Renal cortex interstitium (tissue), 11 donors: ENCODE measurements around the gene SMYD3. TPM values are rescaled to one million over a fixed set of nuclear protein-coding genes. Genes with fewer than 3 reads are reported as not detected.
"Not testable (repeated sequence)": the region's sequence is repeated elsewhere in the genome, so short reads cannot be mapped to it uniquely, and the experiment has no call there.

Experiments used
- DNase-seq, 11 donors: peaks; one replicate each; pipeline ENCODE4 v3.0.0-alpha.2; 2013; ENCODE audit warnings: low read depth in 9 of 11, low spot score in 4 of 11; ENCODE audit errors: extremely low read depth in 1 of 11
- polyA plus RNA-seq, 3 donors: library from polyadenylated mRNA; unstranded; fragments of 120-200 nt; gene quantifications; one replicate each; pipeline ENCODE4 v1.2.1, GENCODE V29; 2013; ENCODE audit not compliant: insufficient read length in 3 of 3

The SMYD3 gene
- polyA plus RNA-seq, 3 donors: 25.0 to 28.7 (median 28.5) TPM

DNA sequence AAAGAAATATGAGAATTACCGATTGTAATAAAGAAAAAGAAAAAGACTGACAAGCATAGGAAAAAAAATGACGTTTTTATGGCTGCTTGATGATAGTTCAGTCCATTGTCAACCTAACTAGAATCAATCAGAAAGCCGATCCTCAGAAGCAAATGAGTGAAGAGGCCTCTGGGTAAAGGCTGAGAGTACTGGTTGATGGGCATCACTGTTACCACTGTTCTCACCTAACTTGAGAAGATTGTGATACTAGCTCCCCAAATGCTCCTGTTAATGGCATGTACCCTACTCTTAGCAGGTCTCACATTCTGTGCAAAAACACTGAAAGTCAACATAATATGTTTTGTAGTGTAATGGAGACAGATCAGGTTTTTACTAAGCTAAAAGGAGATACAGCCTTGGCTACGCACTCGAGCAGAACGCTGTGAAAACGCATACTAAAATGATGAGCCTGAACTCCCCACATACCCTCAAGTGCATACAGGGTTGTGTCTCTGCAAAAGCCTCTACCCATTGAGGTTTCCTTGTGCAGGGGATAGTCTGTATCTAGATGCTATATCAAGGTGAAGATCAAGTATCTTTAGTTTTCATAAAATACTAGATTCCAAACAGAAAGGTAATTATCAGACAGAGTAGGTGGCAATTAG lies 554.6 kb downstream of the SMYD3 start:
- no peak for DNase-seq

DNA sequence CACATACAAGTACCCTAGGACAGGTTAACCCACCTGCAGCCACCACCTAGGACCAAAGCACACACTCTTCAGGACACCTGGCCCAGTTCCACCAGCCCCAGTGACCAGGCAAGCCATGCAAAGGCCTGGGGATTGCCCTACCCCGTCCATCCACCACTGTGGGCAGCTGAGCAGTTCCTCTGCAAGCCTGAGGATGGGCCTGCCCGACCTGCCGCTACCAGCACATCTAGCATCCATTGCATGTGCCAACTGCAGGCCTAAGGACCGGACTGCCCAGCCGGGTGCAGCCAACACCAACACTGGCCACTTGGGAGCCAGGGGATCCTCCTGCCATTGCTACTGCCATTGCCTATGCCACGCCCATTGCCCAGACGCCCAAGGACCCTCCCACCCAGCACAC lies 558.3 kb downstream of the SMYD3 start:
- no peak for DNase-seq

DNA sequence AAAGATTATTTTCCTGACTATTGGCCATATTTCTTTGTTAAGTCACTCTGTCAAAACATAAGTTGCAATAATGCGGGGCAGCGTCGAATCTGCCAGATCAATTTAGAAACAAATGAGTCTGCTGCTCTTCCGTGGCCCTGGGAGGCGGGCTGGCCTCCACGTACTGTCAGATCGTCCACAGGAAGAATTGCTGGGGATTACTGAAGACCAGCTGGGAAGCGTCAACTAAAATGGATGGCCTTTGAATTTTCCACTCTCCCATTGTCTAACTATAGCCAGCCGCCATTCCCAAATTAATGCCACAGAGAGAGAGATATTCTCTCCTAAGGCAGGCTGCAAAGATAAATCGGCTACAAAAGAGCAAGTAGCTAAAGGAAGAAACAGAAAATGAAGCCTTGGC lies 560.2 kb downstream of the SMYD3 start:
- DNase-seq: no peak

- not testable (repeated sequence) for DNase-seq
Observed at GRCh38 chr1:245945136-245945535, 561.9 kb downstream of the SMYD3 start.

DNA sequence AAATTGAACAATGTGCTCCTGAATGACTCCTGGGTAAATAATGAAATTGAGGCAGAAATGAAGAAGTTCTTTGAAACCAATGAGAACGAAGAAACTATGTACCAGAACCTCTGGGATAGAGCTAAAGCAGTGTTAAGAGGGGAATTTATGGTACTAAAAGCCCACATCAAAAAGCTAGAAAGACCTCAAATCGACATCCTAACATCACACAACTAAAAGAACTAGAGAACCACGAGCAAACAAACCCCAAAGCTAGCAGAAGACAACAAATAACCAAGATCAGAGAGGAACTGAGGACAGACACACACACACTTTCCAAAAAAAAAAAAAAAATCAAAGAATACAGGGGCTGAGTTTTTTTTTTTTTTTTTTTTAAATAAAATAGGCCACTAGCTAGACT lies 564.2 kb downstream of the SMYD3 start:
- no peak for DNase-seq

- not testable (repeated sequence) for DNase-seq
Observed at GRCh38 chr1:245941771-245942170, 565.3 kb downstream of the SMYD3 start.

GRCh38 chr1:245939756-245940345 lies 567.2 kb downstream of the SMYD3 start:
- DNase-seq: no peak

GRCh38 chr1:245938046-245938435 lies 569.0 kb downstream of the SMYD3 start:
- DNase-seq: no peak

- DNase-seq: no peak
Observed at GRCh38 chr1:245937316-245938045, 569.6 kb downstream of the SMYD3 start.

- no peak for DNase-seq
Observed at GRCh38 chr1:245934409-245934808, 572.7 kb downstream of the SMYD3 start.

GRCh38 chr1:245933431-245934045 lies 573.5 kb downstream of the SMYD3 start:
- DNase-seq: no peak

DNA sequence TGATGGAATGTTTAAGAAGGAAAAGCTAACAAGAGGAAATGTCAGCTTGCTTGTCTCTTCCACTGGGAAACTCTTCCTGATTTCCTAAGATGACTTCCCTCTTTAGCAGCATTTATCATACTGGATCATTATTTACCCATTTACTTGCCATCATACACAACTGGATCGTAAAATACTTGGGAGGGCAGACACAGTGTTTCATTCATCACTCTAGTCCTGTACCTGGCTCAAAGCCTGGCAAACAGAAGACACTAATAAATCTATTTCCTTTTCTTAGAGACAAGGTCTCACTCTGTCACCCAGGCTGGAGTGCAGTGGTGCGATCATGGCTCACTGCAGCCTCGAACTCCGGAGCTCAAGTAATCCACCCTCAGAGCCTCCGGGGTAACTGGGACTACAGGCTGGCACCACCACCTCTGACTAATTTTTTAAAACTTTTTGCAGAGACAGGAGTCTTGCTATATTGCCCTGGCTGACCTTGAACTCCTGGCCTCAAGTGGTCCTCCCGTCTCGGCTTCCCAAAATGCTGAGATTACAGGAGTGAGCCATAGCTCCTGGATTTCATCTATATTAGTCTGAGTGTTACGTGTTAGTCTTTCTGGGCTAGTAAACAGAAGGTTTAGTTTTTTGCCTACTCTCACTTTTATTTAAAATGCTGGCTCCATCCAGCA lies 574.6 kb downstream of the SMYD3 start:
- DNase-seq: no peak

DNA sequence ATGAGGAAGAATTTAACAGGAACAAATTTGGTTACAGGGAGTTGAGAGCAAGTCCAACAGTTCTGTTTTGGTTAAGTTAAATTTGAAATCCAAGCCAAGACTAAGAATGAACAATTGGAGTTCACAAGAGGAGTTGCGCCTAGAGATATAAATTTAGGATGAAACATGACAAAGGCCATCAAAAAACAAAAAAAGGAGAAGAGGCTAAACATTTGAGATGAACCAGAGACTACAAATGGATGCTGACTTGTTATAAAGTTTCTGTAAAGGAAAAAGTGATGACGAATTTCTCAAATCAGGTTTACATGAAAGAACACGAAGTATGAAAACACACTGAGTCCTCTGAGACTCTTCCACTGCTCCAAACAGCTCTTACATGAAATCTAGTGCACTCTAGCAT lies 575.6 kb downstream of the SMYD3 start:
- no peak for DNase-seq

GRCh38 chr1:245929224-245929623 lies 577.9 kb downstream of the SMYD3 start:
- DNase-seq: no peak

DNA sequence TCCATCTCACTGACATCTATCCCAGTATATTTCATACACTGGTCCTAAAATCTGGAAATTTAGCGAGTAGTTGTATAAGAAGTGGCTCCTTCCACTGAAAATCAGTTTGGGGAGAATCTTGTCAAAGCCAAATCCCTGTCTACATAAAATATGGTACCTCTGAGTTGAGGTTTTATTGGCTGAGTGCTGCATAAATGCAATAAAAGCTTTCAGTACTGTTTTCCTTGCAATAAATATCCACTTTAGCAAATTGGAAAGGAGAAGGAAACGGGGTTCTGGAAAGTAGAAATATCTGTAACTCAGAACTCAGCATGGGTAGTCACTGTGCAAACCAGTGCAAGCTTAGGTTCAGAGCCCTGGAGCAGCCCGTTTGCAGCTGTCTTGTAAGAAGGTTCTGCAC lies 580.2 kb downstream of the SMYD3 start:
- DNase-seq: peak in 7 of 11 donors; percentile 12 to 43 (median 22)

- DNase-seq: no peak
Observed at GRCh38 chr1:245923215-245923614, 583.9 kb downstream of the SMYD3 start.

DNA sequence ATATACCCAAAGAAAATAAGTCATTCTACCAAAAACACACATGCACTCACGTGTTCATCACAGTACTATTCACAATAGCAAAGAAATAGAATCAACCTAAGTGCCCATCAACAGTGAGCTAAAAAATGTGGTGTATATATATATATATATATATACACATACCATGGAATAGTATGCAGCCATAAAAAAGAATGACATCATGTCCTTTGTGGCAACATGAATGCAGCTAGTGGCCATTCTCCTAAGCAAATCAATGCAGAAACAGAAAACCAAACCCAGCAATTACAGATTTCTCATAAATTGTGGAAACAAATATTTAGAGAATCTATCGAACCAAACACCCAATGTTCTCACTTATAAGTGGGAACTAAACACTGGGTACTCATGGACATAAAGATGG lies 585.7 kb downstream of the SMYD3 start:
- DNase-seq: no peak

GRCh38 chr1:245917403-245917802 lies 589.7 kb downstream of the SMYD3 start:
- no peak for DNase-seq

DNA sequence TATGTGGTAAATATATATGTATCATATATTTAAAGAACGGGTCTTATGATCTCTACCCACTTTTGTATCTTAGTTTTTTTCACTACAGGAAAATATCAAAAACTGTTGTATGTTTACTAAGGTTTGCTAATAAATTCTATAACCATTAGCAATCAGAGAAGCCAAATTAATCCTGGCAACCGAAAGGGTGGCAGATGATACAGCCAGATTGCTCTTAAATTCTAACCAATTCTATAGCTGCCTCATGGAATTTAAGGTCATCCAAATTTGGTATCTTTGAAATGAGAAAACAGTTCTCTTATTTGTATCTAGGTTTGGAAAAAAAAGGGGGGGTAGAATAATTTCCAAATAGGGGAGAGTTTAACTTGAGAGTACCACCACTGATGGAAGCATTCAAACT lies 591.2 kb downstream of the SMYD3 start:
- no peak for DNase-seq

DNA sequence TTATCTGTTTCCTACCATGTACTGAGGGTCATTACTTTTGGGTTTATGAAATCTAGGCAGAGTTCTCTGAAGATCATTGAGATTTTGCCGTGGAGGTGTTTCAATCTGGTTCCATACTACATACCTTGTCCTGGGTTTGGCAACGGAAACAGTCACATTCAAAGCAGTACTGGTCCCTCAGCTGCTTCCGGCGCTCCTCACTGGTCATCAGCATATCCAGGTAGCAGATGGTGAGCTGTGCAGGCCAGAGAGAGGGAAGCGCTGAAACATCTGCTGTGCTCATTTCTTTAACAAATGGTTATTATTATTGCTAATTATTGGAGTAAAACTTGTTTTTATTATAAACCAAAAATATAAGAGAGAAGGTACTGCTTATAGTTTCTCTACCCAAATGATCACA lies 591.7 kb downstream of the SMYD3 start:
- DNase-seq: no peak
